Activated CD8-positive, alpha-beta memory T cell treated with anti-CD3 and anti-CD28 coated beads for 48 hours (primary cell): ENCODE data around the gene NANOG.
"Not testable (repeated sequence)": the region's sequence is repeated elsewhere in the genome, so short reads cannot be mapped to it uniquely, and the experiment has no call there.

Source experiments
- DNase-seq, 3 experiments: peaks; one replicate each; pipeline ENCODE4 v3.0.0-alpha.2; 2020; ENCODE audit warnings: low read depth in 2 of 3, low spot score in 2 of 3

Gene NANOG

DNA sequence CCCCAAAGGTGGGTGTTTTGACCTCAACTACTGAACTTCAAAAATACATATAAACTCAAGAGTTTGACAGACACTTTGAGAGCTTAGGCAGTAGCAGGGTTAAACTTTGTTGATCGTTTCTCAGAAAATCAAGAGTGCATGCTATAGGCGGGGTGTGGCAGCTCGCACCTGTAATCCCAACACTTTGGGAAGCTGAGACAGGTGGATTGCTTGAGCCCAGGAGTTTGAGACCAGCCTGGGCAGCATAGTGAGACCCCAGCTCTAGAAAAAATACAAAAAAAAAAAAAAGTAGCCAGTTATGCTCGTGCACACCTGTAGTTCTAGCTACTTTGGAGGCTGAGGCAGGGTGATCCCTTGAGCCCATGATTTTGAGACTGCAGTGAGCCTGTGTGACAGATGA, 12.3 kb downstream of the NANOG start:
- DNase-seq, result no peak

- not testable (repeated sequence) for DNase-seq
These were observed 17.1 kb downstream of the NANOG start for GRCh38 chr12:7806319-7806718.

- DNase-seq, result peak; percentile 4 to 25 (median 17)
These were observed 17.8 kb downstream of the NANOG start for GRCh38 chr12:7806863-7807487.

DNA sequence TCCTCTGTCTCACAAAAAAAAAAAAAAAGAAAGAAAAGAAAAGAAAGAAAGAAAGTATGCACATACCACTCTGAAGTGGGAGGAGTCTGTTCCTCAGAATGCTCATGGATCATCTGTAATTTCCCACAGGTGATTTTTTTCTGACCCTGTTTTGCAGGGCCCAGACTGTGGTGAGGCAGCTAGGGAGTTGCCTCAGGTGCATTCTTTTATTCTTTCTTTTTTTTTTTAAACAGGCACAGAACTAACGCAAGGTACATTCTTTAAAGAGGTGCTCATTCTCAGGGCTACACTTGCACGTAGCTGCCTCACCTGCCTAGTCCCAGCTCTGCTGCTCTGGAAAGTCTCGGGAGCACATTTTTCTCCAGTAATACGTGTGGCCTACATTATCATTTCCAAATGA, 36.6 kb downstream of the NANOG start:
- not testable (repeated sequence) for DNase-seq

- DNase-seq, result not testable (repeated sequence)
These were observed 40.5 kb downstream of the NANOG start for GRCh38 chr12:7829737-7830136.

DNA sequence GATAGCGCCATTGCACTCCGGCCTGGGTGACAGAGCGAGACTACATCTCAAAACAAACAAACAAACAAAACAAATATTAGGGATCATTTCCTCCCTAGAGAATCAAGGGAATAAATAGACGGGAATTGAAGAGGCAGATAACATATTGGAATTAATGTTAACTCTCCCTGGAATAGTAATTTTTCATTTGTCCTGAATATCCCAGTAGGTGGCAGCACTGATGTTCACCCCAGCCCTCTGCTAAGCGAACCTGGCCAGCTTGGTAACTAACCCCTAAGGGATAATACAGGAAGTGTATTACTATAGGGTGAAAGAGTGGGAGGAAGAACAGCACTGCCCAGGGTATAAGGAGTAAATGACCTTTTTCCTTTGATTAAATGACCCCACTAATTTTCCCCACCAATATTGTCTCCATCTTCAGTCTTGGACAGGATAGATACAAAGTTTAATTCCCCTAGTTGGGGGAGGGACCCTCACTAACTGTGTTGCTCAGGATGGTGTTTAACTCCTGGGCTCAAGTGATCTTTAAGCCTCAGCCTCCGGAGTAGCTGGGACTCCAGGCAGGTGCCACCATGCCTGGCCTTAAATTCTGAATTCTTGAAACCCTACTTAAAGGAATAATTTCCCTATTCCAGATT, 43.0 kb downstream of the NANOG start:
- DNase-seq, result peak in 1 of 3 experiments; percentile 7

GRCh38 chr12:7833201-7833600, 44.0 kb downstream of the NANOG start:
- not testable (repeated sequence) for DNase-seq

DNA sequence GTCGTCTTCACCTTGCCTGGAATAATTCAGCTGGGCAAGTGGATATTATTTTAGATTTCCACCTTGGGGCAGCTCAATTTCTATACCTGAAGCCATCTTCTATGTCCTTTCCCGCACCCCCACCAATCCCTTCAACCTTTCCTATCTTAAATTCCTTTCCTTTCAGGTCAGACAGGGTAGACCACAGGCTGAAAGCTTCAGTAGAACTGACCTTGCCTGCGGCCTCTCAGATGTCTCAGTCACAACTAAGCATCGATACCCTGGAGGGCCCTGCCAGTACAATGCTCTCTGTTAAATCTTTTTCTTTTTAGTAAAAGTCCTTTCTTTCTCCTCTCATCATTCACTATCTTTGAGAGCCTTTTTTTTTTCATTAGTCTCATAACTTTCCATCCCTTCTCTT, 44.6 kb downstream of the NANOG start:
- no peak for DNase-seq

DNA sequence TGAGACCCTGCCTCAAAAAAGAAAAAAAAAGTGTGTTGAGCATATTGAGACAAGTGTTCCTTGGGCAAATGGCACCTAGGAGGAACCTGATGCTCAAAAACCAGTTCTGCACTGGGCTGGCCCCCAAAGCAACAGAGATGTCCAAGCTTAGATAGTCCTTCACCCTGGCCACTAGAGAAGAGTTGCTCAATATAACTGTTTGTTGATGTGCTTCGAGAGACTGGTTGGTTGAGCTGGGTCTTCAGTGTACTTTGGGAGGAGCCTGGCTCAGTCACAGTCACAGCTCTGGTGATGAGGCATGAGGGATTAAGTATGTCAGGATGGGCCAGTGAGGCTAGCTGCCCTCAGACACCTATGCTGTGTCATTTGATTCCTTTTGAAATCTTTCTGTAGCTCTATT, 45.5 kb downstream of the NANOG start:
- DNase-seq, result no peak

DNA sequence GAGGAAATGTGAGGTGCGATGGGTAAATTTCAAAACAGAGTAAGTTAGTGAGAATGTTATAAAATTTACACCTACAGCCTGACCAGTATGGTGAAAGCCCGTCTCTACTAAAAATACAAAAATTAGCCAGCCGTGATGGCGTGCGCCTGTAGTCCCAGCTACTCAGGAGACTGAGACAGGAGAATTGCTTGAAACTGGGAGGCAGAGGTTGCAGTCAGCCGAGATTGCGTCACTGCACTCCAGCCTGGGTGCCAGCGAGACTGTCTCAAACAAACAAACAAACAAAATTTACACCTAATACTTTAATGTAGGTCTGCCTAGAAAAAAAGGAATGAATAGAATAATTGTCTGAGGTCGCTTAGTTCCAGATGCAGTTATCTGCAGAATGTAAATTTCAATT, 45.9 kb downstream of the NANOG start:
- DNase-seq, result no peak

DNA sequence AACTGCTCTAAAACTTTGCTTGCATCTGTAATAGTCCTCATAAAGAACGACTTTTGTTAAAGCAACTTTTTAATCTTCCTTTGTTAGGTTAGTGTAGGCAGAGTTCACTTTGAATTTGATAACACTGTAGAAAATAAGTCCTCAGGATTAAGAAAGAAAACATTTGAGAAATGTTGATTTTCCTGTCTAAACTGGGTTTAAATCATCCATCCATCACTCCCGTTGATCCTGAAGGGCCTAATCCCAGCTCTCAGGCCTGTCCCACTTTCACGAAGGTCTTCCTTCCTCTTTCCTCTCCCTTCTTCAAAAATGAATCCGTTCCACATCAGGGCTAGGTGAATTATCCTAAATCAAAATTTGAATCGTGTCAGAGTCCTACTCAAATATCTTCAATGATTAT, 46.6 kb downstream of the NANOG start:
- DNase-seq, result no peak

DNA sequence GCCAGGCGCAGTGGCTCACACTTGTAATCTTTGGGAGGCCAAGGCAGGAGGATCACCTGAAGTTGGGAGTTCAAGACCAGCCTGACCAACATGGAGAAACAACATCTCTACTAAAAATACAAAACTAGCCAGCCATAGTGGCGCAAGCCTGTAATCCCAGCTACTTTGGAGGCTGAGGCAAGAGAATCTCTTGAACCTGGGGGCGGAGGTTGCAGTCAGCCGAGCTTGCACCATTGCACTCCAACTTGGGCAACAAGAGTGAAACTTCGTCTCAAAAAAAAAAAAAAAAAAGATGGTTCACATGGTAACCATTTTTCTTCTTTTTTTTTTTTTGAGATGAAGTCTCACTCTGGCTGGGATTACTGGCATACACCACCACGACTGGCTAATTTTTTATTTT, 48.2 kb downstream of the NANOG start:
- no peak for DNase-seq

GRCh38 chr12:7839226-7839625, 50.0 kb downstream of the NANOG start:
- not testable (repeated sequence) for DNase-seq

GRCh38 chr12:7839848-7840247, 50.6 kb downstream of the NANOG start:
- DNase-seq, result not testable (repeated sequence)

- DNase-seq, result not testable (repeated sequence)
These were observed 53.2 kb downstream of the NANOG start for GRCh38 chr12:7842444-7842843.

DNA sequence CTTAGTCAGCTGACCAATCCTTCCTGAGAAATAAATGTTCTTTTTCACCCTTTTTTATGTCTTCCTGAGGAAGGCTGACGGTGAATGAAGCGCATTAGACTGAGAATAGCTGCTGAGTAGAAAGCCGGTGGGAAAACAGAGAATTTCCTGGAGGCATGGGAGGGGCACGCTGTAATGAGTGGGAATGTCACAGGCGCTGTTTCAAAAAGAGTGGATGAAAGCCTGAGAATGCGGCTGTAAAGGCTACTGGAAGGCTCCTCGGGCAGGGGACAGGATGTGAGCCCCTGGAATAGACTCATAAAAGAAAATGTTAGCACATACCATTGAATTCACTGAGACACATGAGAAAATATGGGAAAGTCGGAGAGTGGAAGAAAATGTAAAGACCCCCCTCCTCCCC, 53.9 kb downstream of the NANOG start:
- not testable (repeated sequence) for DNase-seq

GRCh38 chr12:7843583-7843982, 54.4 kb downstream of the NANOG start:
- DNase-seq, result not testable (repeated sequence)

- no peak for DNase-seq
These were observed 54.9 kb downstream of the NANOG start for GRCh38 chr12:7844116-7844515.

- DNase-seq, result not testable (repeated sequence)
These were observed 58.3 kb downstream of the NANOG start for GRCh38 chr12:7847226-7848097.

GRCh38 chr12:7848098-7848422, 58.9 kb downstream of the NANOG start:
- not testable (repeated sequence) for DNase-seq
